Retinal pigment epithelial cell (primary cell): ENCODE data around the gene MTARC1.

ENCODE experiments used
- DNase-seq: peaks from one replicate; pipeline ENCODE4 v3.0.0-alpha.2; 2010; ENCODE audit warnings: low read depth
- H3K4me3 ChIP-seq: 2 replicates; pipeline ENCODE4 v1.5.1; 2011; ENCODE audit warnings: mild to moderate bottlenecking, low read length, control low read depth, moderate library complexity
- CTCF ChIP-seq: conservative IDR thresholded peaks from 2 replicates; pipeline ENCODE4 v1.5.1; 2011; ENCODE audit warnings: low read depth, low read length, control low read depth, inconsistent platforms

Gene MTARC1

GRCh38 chr1:220755309-220755708 is 31.4 kb upstream of the MTARC1 start:
- no peak for TF ChIP-seq CTCF
- H3K4me3 ChIP-seq = no peak overlapping the region
- no peak for DNase-seq

DNA sequence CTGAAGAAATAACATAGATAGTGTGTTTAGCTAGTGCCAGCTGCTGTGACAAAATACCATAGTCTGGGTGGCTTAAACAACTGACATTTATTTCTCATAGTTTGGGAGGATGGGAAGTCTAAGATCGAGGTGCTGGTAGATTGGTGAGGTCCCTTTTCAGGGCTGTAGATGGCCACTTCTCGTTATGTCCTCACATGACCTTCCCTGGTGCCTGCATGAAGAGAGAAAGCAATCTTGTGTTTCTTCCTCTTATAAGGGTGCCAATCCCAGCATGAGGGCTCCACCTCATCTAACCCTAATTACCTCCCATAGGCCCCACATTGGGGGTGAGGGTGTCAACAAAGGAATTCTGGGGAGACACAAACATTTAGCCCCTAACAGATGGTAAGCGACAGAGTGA is 29.3 kb upstream of the MTARC1 start:
- no peak overlapping the region for H3K4me3 ChIP-seq
- no peak for TF ChIP-seq CTCF
- no peak for DNase-seq

DNA sequence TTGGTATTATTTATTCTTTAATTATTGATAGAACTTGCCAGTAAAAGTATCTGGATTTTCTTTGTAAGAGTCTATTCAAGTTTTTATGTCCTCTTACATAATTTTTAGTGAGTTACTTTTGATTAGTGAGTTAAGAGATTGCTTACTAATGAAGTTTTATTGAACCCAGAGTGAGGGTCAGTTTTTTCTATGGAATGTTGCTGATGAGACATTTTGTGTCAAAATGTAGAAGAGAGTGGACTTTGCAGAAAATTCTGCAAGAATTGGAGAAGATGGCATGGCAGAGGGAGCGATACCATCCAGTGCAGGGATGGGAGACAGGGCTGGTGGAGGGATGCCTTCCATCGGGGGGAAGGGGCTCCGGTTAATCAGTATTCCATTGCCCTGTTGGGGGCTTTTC is 27.6 kb upstream of the MTARC1 start:
- H3K4me3 ChIP-seq = no peak overlapping the region
- TF ChIP-seq CTCF = no peak

DNA sequence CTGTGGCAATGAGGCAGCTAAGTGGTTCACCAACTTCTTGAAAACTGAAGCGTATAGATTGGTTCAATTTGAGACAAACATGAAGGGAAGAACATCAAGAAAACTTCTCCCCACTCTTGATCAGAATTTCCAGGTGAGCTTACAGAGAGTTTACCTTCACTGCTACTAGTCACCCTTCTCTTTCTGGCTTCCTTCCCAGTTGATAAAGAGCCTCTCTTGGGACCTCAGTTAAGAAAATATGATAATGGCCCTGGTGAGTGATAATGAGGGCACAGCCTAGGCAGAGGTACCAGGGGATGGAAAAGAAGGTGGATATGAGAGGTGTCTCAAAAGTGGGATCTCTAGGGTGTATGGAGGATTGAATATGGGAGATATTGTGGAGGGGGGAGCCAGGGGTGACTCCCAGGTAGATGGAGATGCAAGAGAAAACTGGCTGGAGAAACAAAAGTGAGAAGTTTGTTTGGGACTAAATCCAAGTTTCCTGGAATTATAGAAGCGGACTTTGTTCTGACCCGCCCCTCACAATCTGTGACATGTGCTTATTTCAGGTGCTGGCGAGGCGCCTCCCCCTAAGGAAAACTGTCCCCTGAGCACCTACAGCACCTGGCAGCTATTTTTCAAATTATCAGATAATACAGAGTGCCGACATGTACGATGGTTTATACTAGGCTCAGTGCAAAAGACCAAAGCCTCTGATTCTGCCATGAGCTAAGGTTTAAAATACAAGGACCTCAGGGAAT is 24.9 kb upstream of the MTARC1 start:
- TF ChIP-seq CTCF = no peak
- no peak overlapping the region for H3K4me3 ChIP-seq
- no peak for DNase-seq

More for the DNA sequence above, 27.6 kb upstream of the MTARC1 start:
- no peak for DNase-seq

GRCh38 chr1:220764757-220765156 is 22.0 kb upstream of the MTARC1 start:
- no peak for TF ChIP-seq CTCF
- no peak overlapping the region for H3K4me3 ChIP-seq
- no peak for DNase-seq

GRCh38 chr1:220767312-220768125 is 19.2 kb upstream of the MTARC1 start:
- no peak for DNase-seq
- no peak overlapping the region for H3K4me3 ChIP-seq
- no peak for TF ChIP-seq CTCF
